ENCODE results near the gene ZNF804B. TPM values are rescaled to one million over a fixed set of nuclear protein-coding genes. Genes with fewer than 3 reads are reported as not detected.

ZNF804B gene
- total RNA-seq, 3 donors from 2014 or later: 0.33 TPM; not detected in 2

DNA sequence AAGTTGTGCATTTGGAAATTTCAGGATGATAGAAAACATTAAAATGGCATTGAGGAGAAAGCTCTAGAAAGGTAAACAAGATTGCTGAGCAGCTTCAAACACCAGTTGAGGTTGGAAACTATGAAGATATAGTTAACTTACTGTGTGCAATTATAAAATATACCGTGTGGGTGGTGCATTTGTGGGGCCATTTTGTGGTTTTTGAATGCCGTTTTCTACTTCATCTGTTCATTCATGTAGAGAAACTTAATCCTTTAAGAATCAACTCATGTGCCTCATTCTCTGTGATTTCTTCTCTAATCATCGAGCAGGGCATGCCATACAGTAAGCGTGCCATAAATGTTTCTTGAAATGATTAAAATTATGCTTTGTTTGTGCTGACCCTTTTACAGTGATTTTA is 268.8 kb downstream of the ZNF804B start:
- no peak for TF ChIP-seq POLR2A (IDR thresholded peaks at IDR 0.05)
- TF ChIP-seq POLR2AphosphoS5 (IDR thresholded peaks at IDR 0.05): no peak
- TF ChIP-seq, protein P1, sequence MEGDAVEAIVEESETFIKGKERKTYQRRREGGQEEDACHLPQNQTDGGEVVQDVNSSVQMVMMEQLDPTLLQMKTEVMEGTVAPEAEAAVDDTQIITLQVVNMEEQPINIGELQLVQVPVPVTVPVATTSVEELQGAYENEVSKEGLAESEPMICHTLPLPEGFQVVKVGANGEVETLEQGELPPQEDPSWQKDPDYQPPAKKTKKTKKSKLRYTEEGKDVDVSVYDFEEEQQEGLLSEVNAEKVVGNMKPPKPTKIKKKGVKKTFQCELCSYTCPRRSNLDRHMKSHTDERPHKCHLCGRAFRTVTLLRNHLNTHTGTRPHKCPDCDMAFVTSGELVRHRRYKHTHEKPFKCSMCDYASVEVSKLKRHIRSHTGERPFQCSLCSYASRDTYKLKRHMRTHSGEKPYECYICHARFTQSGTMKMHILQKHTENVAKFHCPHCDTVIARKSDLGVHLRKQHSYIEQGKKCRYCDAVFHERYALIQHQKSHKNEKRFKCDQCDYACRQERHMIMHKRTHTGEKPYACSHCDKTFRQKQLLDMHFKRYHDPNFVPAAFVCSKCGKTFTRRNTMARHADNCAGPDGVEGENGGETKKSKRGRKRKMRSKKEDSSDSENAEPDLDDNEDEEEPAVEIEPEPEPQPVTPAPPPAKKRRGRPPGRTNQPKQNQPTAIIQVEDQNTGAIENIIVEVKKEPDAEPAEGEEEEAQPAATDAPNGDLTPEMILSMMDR (IDR thresholded peaks at IDR 0.05): no peak

DNA sequence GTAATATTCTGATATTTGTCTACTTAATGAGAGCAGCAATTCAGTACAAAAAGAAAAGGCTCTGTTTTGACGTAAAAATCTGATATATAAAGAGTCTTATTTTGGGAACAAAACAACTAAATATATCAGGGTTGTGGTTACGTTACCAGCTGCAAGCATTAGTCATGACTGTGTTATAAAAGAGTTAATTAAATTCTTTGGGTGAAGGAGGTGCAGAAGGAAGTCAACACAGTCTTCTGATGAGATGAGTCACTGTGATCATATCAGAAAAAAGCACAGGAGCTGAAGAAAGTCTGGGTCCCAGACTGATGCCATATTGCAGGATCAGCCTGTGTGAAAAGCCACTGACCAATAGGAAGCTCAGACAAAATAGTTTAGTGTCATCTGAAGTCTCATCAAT is 270.4 kb downstream of the ZNF804B start:
- no peaks in the 10 kb centered on the region for H3K36me3 ChIP-seq
- intact Hi-C loops (cut with DNase I; ENCODE audit: low total_unique reads): no loop called here
- H3K4me1 ChIP-seq: no peaks in the 10 kb centered on the region
- no peak overlapping the region for H3K4me3 ChIP-seq
- H3K27me3 ChIP-seq: no peaks in the 10 kb centered on the region
- TF ChIP-seq POLR2A (IDR thresholded peaks at IDR 0.05): no peak
- TF ChIP-seq, protein P1 (IDR thresholded peaks at IDR 0.05): no peak
- DNase-seq (ENCODE audit: low spot score in 2 of 2): no peak
- H3K27ac ChIP-seq: no peak overlapping the region
- H3K9me3 ChIP-seq: no peaks in the 10 kb centered on the region

More for the DNA sequence above, 268.8 kb downstream of the ZNF804B start:
- Histone ChIP-seq H3K27ac (no peak overlapping the region), H3K36me3 (no peaks in the 10 kb centered on the region), H3K9me3 (no peaks in the 10 kb centered on the region), H3K4me3 (no peak overlapping the region), H3K4me1 (no peaks in the 10 kb centered on the region), H3K27me3 (no peaks in the 10 kb centered on the region)
- intact Hi-C loops (cut with DNase I; ENCODE audit: low total_unique reads): no loop called here
- DNase-seq (ENCODE audit: low spot score in 2 of 2): no peak

DNA sequence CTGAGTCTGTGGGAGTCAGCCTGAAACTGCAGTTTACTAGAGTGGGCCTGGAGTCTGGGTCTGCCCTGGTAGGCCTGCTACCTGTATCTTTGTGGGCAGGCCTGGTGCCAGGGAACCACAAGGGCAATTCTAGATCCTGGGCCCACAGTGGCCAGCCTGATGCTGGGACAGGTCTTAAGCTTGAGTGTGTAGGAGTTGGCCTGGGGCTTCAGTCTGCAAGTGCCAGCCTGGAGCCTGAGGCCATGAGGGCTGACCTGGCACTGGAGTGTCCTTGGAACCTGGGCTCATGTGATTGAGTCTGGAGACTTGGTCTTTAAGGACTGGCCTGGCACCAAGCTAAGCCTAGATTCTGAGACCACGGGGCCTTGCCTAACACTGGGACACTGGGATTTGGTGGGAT is 281.7 kb downstream of the ZNF804B start:
- Histone ChIP-seq H3K9me3 (peaks cover 3 to 4% of the 10 kb centered on the region in 2 donors), H3K36me3 (no peaks in the 10 kb centered on the region), H3K27ac (no peak overlapping the region), H3K4me3 (no peak overlapping the region), H3K4me1 (no peaks in the 10 kb centered on the region), H3K27me3 (no peaks in the 10 kb centered on the region)
- intact Hi-C loops (cut with DNase I; ENCODE audit: low total_unique reads): no loop called here
- DNase-seq (ENCODE audit: low spot score in 2 of 2): no peak
- TF ChIP-seq POLR2AphosphoS5 (IDR thresholded peaks at IDR 0.05) (no peak), POLR2A (IDR thresholded peaks at IDR 0.05) (no peak)
- TF ChIP-seq, protein P1 (IDR thresholded peaks at IDR 0.05): no peak

DNA sequence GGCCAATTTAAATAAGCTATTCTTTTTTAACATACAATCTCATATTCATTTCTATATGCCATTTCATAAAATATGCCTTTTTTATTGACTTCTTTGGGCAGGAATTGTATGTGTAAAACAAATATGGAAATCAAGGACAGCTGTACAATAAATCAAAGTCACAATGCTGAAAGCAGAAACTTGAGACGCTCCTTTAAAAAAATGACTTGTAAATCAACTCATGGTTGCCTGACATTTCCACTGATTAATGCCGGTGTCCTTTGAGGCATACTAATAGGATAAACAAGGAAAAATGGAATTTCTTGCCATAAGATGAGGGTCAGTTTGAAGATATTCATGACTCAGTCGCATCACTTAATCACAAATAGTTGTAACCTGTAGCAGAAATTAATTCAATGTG is 283.4 kb downstream of the ZNF804B start:
- Histone ChIP-seq H3K4me3 (no peak overlapping the region), H3K27ac (no peak overlapping the region), H3K27me3 (no peaks in the 10 kb centered on the region), H3K36me3 (no peaks in the 10 kb centered on the region), H3K9me3 (peaks cover 3 to 4% of the 10 kb centered on the region in 2 donors), H3K4me1 (no peaks in the 10 kb centered on the region)
- intact Hi-C loops (cut with DNase I; ENCODE audit: low total_unique reads): no loop called here
- no peak for TF ChIP-seq POLR2AphosphoS5 (IDR thresholded peaks at IDR 0.05)
- TF ChIP-seq, protein P1 (IDR thresholded peaks at IDR 0.05): no peak
- no peak for TF ChIP-seq POLR2A (IDR thresholded peaks at IDR 0.05)
- DNase-seq (ENCODE audit: low spot score in 2 of 2): no peak

DNA sequence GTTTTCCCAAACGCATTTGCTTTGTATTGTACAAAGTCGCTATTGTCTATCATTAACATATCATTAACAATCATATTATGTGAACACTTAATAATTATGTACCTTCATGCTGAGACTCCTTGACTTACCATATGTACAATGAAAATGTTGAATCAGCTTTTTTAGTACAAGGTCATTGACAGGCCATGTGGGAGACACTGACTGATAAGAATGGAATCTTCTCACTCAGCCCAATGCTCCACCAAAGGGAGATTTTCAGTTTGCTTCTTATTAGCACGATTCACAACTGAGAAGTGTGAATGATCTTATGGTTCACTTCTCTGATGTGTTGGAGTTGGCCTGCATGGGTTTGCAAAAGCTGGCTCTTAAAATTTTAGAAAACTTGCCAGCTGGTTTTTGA is 289.5 kb downstream of the ZNF804B start:
- Histone ChIP-seq H3K27me3 (no peaks in the 10 kb centered on the region), H3K27ac (no peak overlapping the region), H3K9me3 (peaks cover 3 to 4% of the 10 kb centered on the region in 2 donors), H3K36me3 (no peaks in the 10 kb centered on the region), H3K4me3 (no peak overlapping the region), H3K4me1 (no peaks in the 10 kb centered on the region)
- no peak for DNase-seq (ENCODE audit: low spot score in 2 of 2)
- TF ChIP-seq POLR2A (IDR thresholded peaks at IDR 0.05) (no peak), POLR2AphosphoS5 (IDR thresholded peaks at IDR 0.05) (no peak)
- TF ChIP-seq, protein P1 (IDR thresholded peaks at IDR 0.05): no peak
- intact Hi-C loops (cut with DNase I; ENCODE audit: low total_unique reads): no loop called here

Measured in breast epithelium (tissue), 4 donors.